GM12891 (cell line): Measurements from ENCODE around the gene TSSC4.
A peak's percentile ranks its signal among the peaks of the same experiment; 100 is the strongest.

ENCODE experiments used
- DNase-seq: peaks from one replicate; pipeline ENCODE4 v3.0.0; 2011; ENCODE audit warnings: low spot score; ENCODE audit not compliant: insufficient read length
- FAIRE-seq: peaks from 2 replicates; lab custom pipeline; 2011; peaks lifted over from hg19 to GRCh38; lab: Jason Lieb, UNC
- PAX5 ChIP-seq: IDR thresholded peaks from 2 replicates; pipeline ENCODE4 v1.6.1; 2011; ENCODE audit warnings: low read length, moderate library complexity, mild to moderate bottlenecking; ENCODE audit not compliant: insufficient read depth, severe bottlenecking
- POLR2A ChIP-seq: IDR thresholded peaks from 2 replicates; pipeline ENCODE4 v1.6.1; 2011; ENCODE audit warnings: low read depth, low read length, control low read depth
- POLR2AphosphoS5 ChIP-seq: IDR thresholded peaks from 2 replicates; pipeline ENCODE4 v1.6.1; 2011; ENCODE audit warnings: low read depth, low read length, control low read depth
- POU2F2 ChIP-seq: IDR thresholded peaks from 2 replicates; pipeline ENCODE4 v1.6.1; 2011; ENCODE audit warnings: low read depth, mild to moderate bottlenecking, control low read depth, low read length, moderate library complexity
- SPI1 ChIP-seq: IDR thresholded peaks from 2 replicates; pipeline ENCODE4 v1.6.1; 2011; ENCODE audit warnings: low read depth, low read length, control low read depth
- TAF1 ChIP-seq: IDR thresholded peaks from 2 replicates; pipeline ENCODE4 v1.6.1; 2011; ENCODE audit warnings: low read depth, low read length, control low read depth

TSSC4 gene

GRCh38 chr11:2392241-2392959 is 8.2 kb upstream of the TSSC4 start:
- TF ChIP-seq TAF1 (no peak), POU2F2 (no peak), POLR2A (no peak), POLR2AphosphoS5 (0 out of 2 replicates have a peak, but pooled peaks have one; percentile 17)
- FAIRE-seq: peak; percentile 13

DNA sequence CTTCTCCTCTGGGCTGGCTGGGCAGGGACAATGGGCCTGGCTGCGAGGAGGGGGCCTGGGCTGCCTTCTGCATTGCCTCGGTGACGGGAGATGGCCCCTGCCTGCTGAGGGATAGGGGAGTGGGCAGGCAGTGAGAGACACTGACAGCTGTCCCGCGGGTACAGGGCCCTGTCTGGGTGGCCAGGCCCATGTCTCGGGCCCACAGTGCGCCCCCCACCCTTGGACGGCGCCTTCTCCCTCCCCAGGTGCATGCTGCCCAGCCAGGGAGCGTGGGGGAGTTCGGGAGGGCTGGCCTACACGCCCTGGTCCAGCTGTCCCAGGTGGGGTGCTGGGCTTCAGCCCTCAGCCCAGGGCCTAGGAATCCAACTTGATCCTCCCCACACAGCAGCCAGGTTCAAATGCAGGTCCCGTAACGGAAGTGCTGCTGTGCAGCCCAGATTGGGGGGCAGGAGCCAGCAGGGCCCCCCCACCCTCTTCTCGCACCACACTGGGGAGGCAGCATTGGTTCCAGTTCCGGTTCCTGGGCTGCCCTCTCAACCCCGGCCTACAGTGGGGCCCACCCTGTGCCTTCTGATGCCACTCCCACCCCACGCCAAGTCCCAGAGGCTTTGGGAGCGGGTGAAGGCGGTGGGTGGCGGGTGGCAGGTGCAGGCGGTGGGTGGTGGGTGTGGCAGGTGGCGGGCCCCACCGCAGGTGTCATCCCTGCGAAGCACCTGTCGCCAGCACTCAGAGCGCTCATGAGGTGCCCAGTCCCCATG is 7.3 kb upstream of the TSSC4 start:
- peak; percentile 60 for TF ChIP-seq SPI1
- no peak for TF ChIP-seq POU2F2
- FAIRE-seq (peak; percentile 85), DNase-seq (no peak)

More at GRCh38 chr11:2392241-2392959, 8.2 kb upstream of the TSSC4 start:
- DNase-seq: no peak

- no peak for DNase-seq
- TF ChIP-seq POLR2AphosphoS5 (no peak), SPI1 (no peak), TAF1 (no peak), POLR2A (no peak), POU2F2 (no peak), PAX5 (no peak)
- FAIRE-seq: peak; percentile 66
These were observed 6.4 kb upstream of the TSSC4 start for GRCh38 chr11:2393941-2394817.

GRCh38 chr11:2394818-2395105 is 5.8 kb upstream of the TSSC4 start:
- DNase-seq (no peak), FAIRE-seq (no peak)
- no peak for TF ChIP-seq POU2F2
- TF ChIP-seq TAF1: no peak
- no peak for TF ChIP-seq POLR2AphosphoS5
- TF ChIP-seq SPI1: no peak
- no peak for TF ChIP-seq POLR2A
- TF ChIP-seq PAX5: no peak

GRCh38 chr11:2395211-2395730 is 5.3 kb upstream of the TSSC4 start:
- TF ChIP-seq POLR2AphosphoS5: no peak; the same call in 1 of the 2 replicates
- TF ChIP-seq POLR2A: no peak
- TF ChIP-seq POU2F2: no peak
- no peak for TF ChIP-seq SPI1
- TF ChIP-seq PAX5: no peak
- TF ChIP-seq TAF1: no peak
- DNase-seq (no peak), FAIRE-seq (no peak)

GRCh38 chr11:2395856-2396255 is 4.7 kb upstream of the TSSC4 start:
- no peak for DNase-seq
- TF ChIP-seq SPI1: no peak
- TF ChIP-seq POU2F2: no peak
- no peak for TF ChIP-seq POLR2A
- no peak for TF ChIP-seq TAF1
- TF ChIP-seq PAX5: no peak
- TF ChIP-seq POLR2AphosphoS5: no peak
- FAIRE-seq: no peak

- TF ChIP-seq TAF1 (no peak), SPI1 (no peak), POU2F2 (no peak), POLR2A (no peak)
These were observed 4.1 kb upstream of the TSSC4 start for GRCh38 chr11:2396471-2396870.

DNA sequence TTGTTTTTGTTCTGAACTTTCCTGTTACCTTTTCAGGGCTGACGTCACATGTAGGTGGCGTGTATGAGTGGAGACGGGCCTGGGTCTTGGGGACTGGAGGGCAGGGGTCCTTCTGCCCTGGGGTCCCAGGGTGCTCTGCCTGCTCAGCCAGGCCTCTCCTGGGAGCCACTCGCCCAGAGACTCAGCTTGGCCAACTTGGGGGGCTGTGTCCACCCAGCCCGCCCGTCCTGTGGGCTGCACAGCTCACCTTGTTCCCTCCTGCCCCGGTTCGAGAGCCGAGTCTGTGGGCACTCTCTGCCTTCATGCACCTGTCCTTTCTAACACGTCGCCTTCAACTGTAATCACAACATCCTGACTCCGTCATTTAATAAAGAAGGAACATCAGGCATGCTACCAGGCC is 3.5 kb upstream of the TSSC4 start:
- DNase-seq: no peak
- TF ChIP-seq TAF1 (no peak), POU2F2 (no peak), SPI1 (no peak), PAX5 (no peak)
- no peak for FAIRE-seq

More at GRCh38 chr11:2396471-2396870, 4.1 kb upstream of the TSSC4 start:
- DNase-seq (no peak), FAIRE-seq (no peak)

DNA sequence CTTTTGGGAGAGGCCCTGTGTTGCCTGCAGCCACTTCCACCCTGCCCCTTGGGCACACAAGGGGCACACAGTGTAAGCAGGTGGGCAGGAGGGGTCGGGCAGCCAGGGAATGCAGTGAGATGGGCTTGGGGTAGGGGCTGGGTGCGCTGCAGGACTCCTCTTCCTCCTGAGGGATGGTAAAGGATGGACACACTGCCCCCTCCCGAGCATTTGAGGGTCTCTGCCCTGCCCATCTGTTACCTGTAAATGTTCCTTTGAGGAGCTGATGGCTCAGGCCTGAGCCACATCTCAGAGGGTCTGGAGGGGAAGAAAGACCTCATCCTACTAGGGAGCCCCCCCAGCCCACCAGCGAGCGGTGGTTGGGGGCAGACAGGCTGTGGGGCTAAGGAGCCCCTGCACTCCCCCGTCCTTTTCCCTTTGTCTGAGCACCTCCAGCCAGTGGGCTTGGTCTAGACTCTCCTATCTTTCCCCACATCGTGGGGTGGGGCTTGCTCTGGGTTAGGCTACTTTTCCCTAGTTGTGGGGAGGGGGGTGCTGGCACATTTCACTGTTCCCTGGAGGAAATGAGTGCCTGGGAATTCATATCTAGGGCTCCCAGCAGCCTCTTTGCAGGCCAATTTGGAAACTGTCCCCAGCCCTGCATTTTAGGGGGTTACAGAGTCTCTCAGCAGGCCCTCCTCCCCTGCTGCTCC is 1.7 kb upstream of the TSSC4 start:
- TF ChIP-seq POLR2A: 0 out of 2 replicates have a peak, but pooled peaks have one; percentile 35
- TF ChIP-seq TAF1: no peak
- no peak for FAIRE-seq
- no peak for DNase-seq

DNA sequence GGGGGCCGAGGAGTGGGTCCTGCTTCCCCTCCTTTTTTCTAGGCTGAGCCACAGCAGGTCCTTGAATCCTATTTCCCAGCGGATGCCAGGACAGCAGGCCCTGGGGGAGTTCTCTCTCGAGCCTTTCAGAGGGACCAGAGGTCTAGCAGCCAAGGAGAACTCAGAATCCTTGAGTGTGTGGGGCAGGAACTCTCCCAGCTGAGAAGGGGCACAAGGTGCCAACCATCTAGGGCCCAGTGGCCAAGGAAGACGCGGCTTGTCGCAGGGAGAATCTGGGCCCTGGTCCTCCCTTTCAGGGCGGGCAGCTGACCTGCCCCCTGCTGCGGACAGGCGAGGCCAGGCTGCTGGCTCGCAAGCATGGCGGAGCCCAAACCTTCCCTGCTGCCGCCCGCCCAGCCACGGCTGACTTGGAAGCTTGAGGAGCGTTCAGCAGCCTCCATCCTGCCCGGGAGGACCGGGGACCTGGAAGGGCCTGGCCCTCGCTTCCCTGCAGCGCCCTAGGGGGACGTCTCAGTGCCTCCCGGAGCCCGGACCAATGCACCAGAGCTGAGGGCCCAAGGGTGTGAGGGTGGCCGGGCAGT is 972 bp upstream of the TSSC4 start:
- TF ChIP-seq PAX5: no peak
- TF ChIP-seq POLR2AphosphoS5: no peak
- no peak for TF ChIP-seq SPI1
- TF ChIP-seq POLR2A: no peak
- TF ChIP-seq POU2F2: no peak
- no peak for TF ChIP-seq TAF1
- DNase-seq (no peak), FAIRE-seq (no peak)
